K562 (cell line): Measurements from ENCODE around the gene KIF15. TPM values are rescaled to one million over a fixed set of nuclear protein-coding genes. Genes with fewer than 3 reads are reported as not detected.

Experiments used
- CEBPB ChIP-seq: fragments of 450-650 bp; IDR thresholded peaks from 2 replicates; pipeline ENCODE4 v1.6.1; 2016; ENCODE audit warnings: missing genetic modification characterization, missing compliant biosample characterization
- CTBP1 ChIP-seq: fragments of 450-650 bp; IDR thresholded peaks from 2 replicates; pipeline ENCODE4 v1.6.1; 2016; ENCODE audit warnings: borderline replicate concordance
- DIDO1 ChIP-seq: fragments of 450-650 bp; IDR thresholded peaks from 2 replicates; pipeline ENCODE4 v1.6.1; 2016; ENCODE audit warnings: low read depth, missing biosample characterization, missing genetic modification characterization
- ETS1 ChIP-seq: conservative IDR thresholded peaks from 2 replicates; pipeline ENCODE4 v1.6.1; 2011; ENCODE audit warnings: low read depth, mild to moderate bottlenecking, low read length; ENCODE audit not compliant: control insufficient read depth
- FOS ChIP-seq: IDR thresholded peaks from 3 replicates; pipeline ENCODE4 v1.6.1; 2011; ENCODE audit not compliant: insufficient read length; ENCODE audit errors: extremely low read depth
- NFYB ChIP-seq: IDR thresholded peaks from 2 replicates; pipeline ENCODE4 v1.6.1; 2011; ENCODE audit warnings: mild to moderate bottlenecking, moderate library complexity; ENCODE audit not compliant: insufficient read length; ENCODE audit errors: extremely low read depth
- NUFIP1 ChIP-seq: fragments of 450-650 bp; IDR thresholded peaks from 2 replicates; pipeline ENCODE4 v1.6.1; 2018; ENCODE audit not compliant: partially characterized antibody
- SP2 ChIP-seq: IDR thresholded peaks from 2 replicates; pipeline ENCODE4 v1.6.1; 2011; ENCODE audit warnings: mild to moderate bottlenecking, low read depth, low read length, moderate library complexity; ENCODE audit not compliant: poor library complexity, severe bottlenecking; ENCODE audit errors: extremely low read depth
- TRIM24 ChIP-seq, 2 experiments: fragments of 450-650 bp; IDR thresholded peaks; 2 replicates each; pipeline ENCODE4 v1.6.1; 2016
- TSHZ1 ChIP-seq: fragments of 250-450 bp; sonication (Bioruptor Pico); IDR thresholded peaks from 2 replicates; pipeline ENCODE4 v1.4.0; 2020; ENCODE audit warnings: mild to moderate bottlenecking, moderate library complexity
- ZNF318 ChIP-seq, 2 experiments: fragments of 450-650 bp; IDR thresholded peaks; 2 replicates each; pipeline ENCODE4 v1.6.1; 2016; ENCODE audit warnings: mild to moderate bottlenecking in 2 of 2, borderline replicate concordance in 1 of 2, low read depth in 1 of 2, moderate library complexity in 1 of 2
- polyA plus RNA-seq, 8 experiments: library from polyadenylated mRNA; depleted of rRNA in 4 of 8; stranded (reverse) in 5 of 8; unstranded in 3 of 8; fragments of >200 nt; fragmentation: Nextera tagmentation in 2 of 8; fragmentation: Illumina TruSeq in 1 of 8; extraction: Ambion mirVana in 2 of 8; extraction: Trizol in 1 of 8; gene quantifications; 2 replicates each; pipeline versions ENCODE4 v1.2.1 to v1.2.3, GENCODE V29; 2011 to 2014; ENCODE audit warnings: inconsistent platforms in 1 of 8, missing spikeins in 1 of 8
- total RNA-seq, 7 experiments: library from RNA; depleted of rRNA in 6 of 7; stranded (reverse); fragments of >200 nt in 6 of 7; fragmentation: Illumina TruSeq in 2 of 7; extraction: Trizol in 2 of 7; gene quantifications; 2 replicates each; pipeline versions ENCODE4 v1.2.1 to v1.2.3, GENCODE V29; 2011 to 2021; ENCODE audit warnings: low replicate concordance in 1 of 7

Gene KIF15
- total and polyA plus RNA-seq, 9 of the 15 experiments (the other 6 are each of a cell fraction or from before 2014, with no cell fraction given), result 9.0 to 45.9 (median 26.0) TPM

GRCh38 chr3:44721231-44722102 is 40.1 kb upstream of the KIF15 start (continued):
- TF ChIP-seq DIDO1 (tag) (no peak), FOS (no peak), ZNF318 (IDR thresholded peaks at IDR 0.05; ENCODE audit: borderline replicate concordance in 1 of 2, low read depth in 1 of 2) (no peak), CEBPB (tag) (peak; percentile 75), NFYB (no peak), SP2 (no peak), CTBP1 (no peak), NUFIP1 (no peak), TRIM24 (IDR thresholded peaks at IDR 0.05) (peak in 1 of 2 experiments; percentile 56; a peak in 1 of 4 replicates), ETS1 (peak; percentile 61; the same call in 1 of the 2 replicates), TSHZ1 (CRISPR knock-in tag) (no peak)
